HL-60 (cell line): ENCODE measurements around the gene RELN.

Experiments used
- DNase-seq, 2 experiments: peaks; one replicate each; pipeline ENCODE4 v3.0.0-alpha.2; 2010 to 2020; ENCODE audit warnings: low read depth in 1 of 2, low spot score in 1 of 2
- H3K27ac ChIP-seq: fragments of 250-450 bp; sonication (Bioruptor Pico); replicated peaks from 2 replicates; pipeline ENCODE4 v1.5.1; 2020; ENCODE audit warnings: mild to moderate bottlenecking, moderate library complexity
- H3K27me3 ChIP-seq: fragments of 250-450 bp; sonication (Bioruptor Pico); 2 replicates; pipeline ENCODE4 v1.5.1; 2021; ENCODE audit warnings: mild to moderate bottlenecking, moderate library complexity; ENCODE audit not compliant: insufficient read depth, poor library complexity, severe bottlenecking
- H3K4me3 ChIP-seq: replicated peaks from 2 replicates; pipeline ENCODE4 v1.5.1; 2011; ENCODE audit warnings: mild to moderate bottlenecking, control low read depth, low read length; ENCODE audit not compliant: insufficient read depth
- CTCF ChIP-seq: IDR thresholded peaks from one replicate; pipeline ENCODE4 v1.5.1; 2011; ENCODE audit warnings: low read length, control low read depth, inconsistent platforms; ENCODE audit not compliant: insufficient read depth
- GABPA ChIP-seq: IDR thresholded peaks from 2 replicates; pipeline ENCODE4 v1.6.1; 2012; ENCODE audit warnings: low read depth
- POLR2AphosphoS5 ChIP-seq: IDR thresholded peaks from 2 replicates; pipeline ENCODE4 v1.6.1; 2012; ENCODE audit warnings: low read depth
- REST ChIP-seq: IDR thresholded peaks from 2 replicates; pipeline ENCODE4 v1.6.1; 2012; ENCODE audit warnings: low read depth; ENCODE audit not compliant: insufficient replicate concordance
- SPI1 ChIP-seq: IDR thresholded peaks from 2 replicates; pipeline ENCODE4 v1.6.1; 2012; ENCODE audit warnings: low read depth, mild to moderate bottlenecking, borderline replicate concordance

Gene RELN

DNA sequence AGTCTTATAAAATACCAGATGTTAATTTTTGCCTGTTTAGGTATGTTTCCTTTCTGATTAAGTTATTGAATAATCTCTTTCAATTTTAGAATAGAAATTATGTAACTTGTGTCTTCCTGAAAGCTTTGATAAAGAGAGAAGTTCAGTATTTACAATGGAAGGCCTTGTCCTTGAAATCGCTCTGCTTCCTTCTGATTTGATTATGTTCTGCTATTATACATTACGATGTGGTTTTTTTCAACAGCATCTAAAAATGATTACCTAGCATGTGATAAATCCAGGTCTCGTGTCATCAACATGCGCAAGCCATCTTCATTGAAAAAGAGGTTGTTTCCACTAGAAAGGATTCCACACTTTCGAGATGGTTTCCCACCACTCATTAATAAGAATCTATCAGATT is 447.0 kb downstream of the RELN start:
- TF ChIP-seq SPI1 (no peak), REST (no peak), GABPA (no peak), CTCF (no peak), POLR2AphosphoS5 (no peak)
- Histone ChIP-seq H3K4me3 (no peak overlapping the region), H3K27ac (no peak overlapping the region), H3K27me3 (peaks cover 10% of the 10 kb centered on the region)
- no peak for DNase-seq

GRCh38 chr7:103541947-103542346 is 447.5 kb downstream of the RELN start:
- Histone ChIP-seq H3K4me3 (no peak overlapping the region), H3K27ac (no peak overlapping the region), H3K27me3 (peaks cover 10% of the 10 kb centered on the region)
- no peak for DNase-seq
- TF ChIP-seq CTCF (no peak), SPI1 (no peak), GABPA (no peak), REST (no peak), POLR2AphosphoS5 (no peak)

DNA sequence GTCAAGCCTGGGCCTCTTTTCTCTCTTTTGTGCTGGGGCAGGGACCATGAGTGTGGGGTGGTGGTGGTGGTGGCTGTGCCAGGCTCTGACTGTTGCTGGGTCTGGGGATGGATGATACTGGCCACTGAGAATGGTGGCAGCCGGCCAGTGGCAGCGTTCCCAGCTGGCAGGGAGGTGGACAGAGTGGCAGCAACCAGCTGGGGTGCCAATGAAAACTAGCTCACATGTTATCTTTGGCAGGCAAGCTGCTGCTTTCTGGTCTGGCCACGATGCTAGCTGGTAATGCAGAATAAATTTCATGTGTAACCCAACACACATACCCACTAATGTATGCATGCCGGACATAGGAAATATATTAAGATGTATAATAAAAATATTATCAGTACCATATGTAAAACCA is 448.4 kb downstream of the RELN start:
- DNase-seq: no peak
- no peak for TF ChIP-seq CTCF
- no peak for TF ChIP-seq GABPA
- no peak for TF ChIP-seq POLR2AphosphoS5
- no peak for TF ChIP-seq REST
- TF ChIP-seq SPI1: no peak
- Histone ChIP-seq H3K4me3 (no peak overlapping the region), H3K27me3 (peaks cover 10% of the 10 kb centered on the region), H3K27ac (no peak overlapping the region)
